Keratinocyte (primary cell): Measurements from ENCODE around the gene FN3K. TPM values are rescaled to one million over a fixed set of nuclear protein-coding genes. Genes with fewer than 3 reads are reported as not detected.

Experiments
- DNase-seq: peaks from one replicate; pipeline ENCODE4 v3.0.0-alpha.2; 2011; ENCODE audit warnings: low read depth, missing footprints, low spot score
- FAIRE-seq: peaks from 2 replicates; lab custom pipeline; 2011; peaks lifted over from hg19 to GRCh38; lab: Jason Lieb, UNC
- H2AFZ ChIP-seq: 2 replicates; pipeline ENCODE4 v1.6.0; 2012; ENCODE audit warnings: low read length, control low read depth, inconsistent platforms; ENCODE audit not compliant: control insufficient read depth
- H3K27ac ChIP-seq: 2 replicates; pipeline ENCODE4 v1.5.1; 2011; ENCODE audit warnings: low read length; ENCODE audit not compliant: control insufficient read depth, insufficient read depth
- H3K27me3 ChIP-seq: 3 replicates; pipeline ENCODE4 v1.6.0; 2011; ENCODE audit warnings: low read length; ENCODE audit not compliant: control insufficient read depth, insufficient read depth; ENCODE audit errors: extremely low read depth
- H3K36me3 ChIP-seq, 2 experiments: 2 replicates in 1 of 2; 3 replicates in 1 of 2; pipeline ENCODE4 v1.5.1; 2011; ENCODE audit warnings: low read length in 2 of 2, mild to moderate bottlenecking in 1 of 2; ENCODE audit not compliant: control insufficient read depth in 2 of 2, insufficient read depth in 2 of 2; ENCODE audit errors: extremely low read depth in 1 of 2
- H3K4me1 ChIP-seq: 3 replicates; pipeline ENCODE4 v1.5.1; 2011; ENCODE audit warnings: low read length; ENCODE audit not compliant: control insufficient read depth, insufficient read depth; ENCODE audit errors: extremely low read depth
- H3K4me2 ChIP-seq: 3 replicates; pipeline ENCODE4 v1.6.0; 2011; ENCODE audit warnings: low read depth, low read length; ENCODE audit not compliant: control insufficient read depth, insufficient read depth; ENCODE audit errors: extremely low read depth
- H3K4me3 ChIP-seq, 3 experiments: fragments of 200-600 bp in 1 of 3; sonication (generic) in 1 of 3; 2 replicates in 2 of 3; 3 replicates in 1 of 3; pipeline ENCODE4 v1.5.1; 2011 to 2016; ENCODE audit warnings: low read length in 3 of 3, mild to moderate bottlenecking in 3 of 3, control low read depth in 2 of 3, inconsistent platforms in 1 of 3, low read depth in 1 of 3, mixed read lengths in 1 of 3, mixed run types in 1 of 3, moderate library complexity in 1 of 3; ENCODE audit not compliant: control insufficient read depth in 2 of 3, insufficient read depth in 2 of 3; ENCODE audit errors: extremely low read depth in 1 of 3
- H3K79me2 ChIP-seq: 2 replicates; pipeline ENCODE4 v1.6.0; 2012; ENCODE audit warnings: low read length; ENCODE audit not compliant: control insufficient read depth, insufficient read depth
- H3K9ac ChIP-seq: 3 replicates; pipeline ENCODE4 v1.6.0; 2011; ENCODE audit warnings: low read length; ENCODE audit not compliant: control insufficient read depth, insufficient read depth; ENCODE audit errors: extremely low read depth
- H3K9me1 ChIP-seq: 3 replicates; pipeline ENCODE4 v1.6.0; 2011; ENCODE audit warnings: low read length; ENCODE audit not compliant: control insufficient read depth, insufficient read depth; ENCODE audit errors: extremely low read depth
- H3K9me3 ChIP-seq: 2 replicates; pipeline ENCODE4 v1.5.1; 2012; ENCODE audit warnings: low read depth, low read length; ENCODE audit not compliant: control insufficient read depth
- H4K20me1 ChIP-seq: 3 replicates; pipeline ENCODE4 v1.6.0; 2011; ENCODE audit warnings: low read length; ENCODE audit not compliant: control insufficient read depth, insufficient read depth; ENCODE audit errors: extremely low read depth
- CTCF ChIP-seq, 3 experiments: IDR thresholded peaks in 1 of 3; conservative IDR thresholded peaks in 1 of 3; optimal IDR thresholded peaks in 1 of 3; 2 replicates in 2 of 3; 3 replicates in 1 of 3; pipeline versions ENCODE3 to v1.5.1; 2011; ENCODE audit warnings: low read length in 3 of 3, mild to moderate bottlenecking in 3 of 3, moderate library complexity in 2 of 3, control low read depth in 1 of 3, inconsistent platforms in 1 of 3; ENCODE audit not compliant: insufficient read depth in 2 of 3; ENCODE audit errors: extremely low read depth in 1 of 3
- EZH2 ChIP-seq: IDR thresholded peaks from one replicate; pipeline ENCODE4 v1.6.1; 2012; ENCODE audit warnings: inconsistent platforms, mild to moderate bottlenecking, low read length, moderate library complexity
- dilution Hi-C: fragments of 300-500 bp; cut with MboI; formaldehyde crosslinking; loops from one replicate; pipeline ENCODE4 v1.7.0; 2020; ENCODE audit warnings: low sequenced_read_pairs; ENCODE audit not compliant: extremely low pct_ligation_motif_present
- polyA plus RNA-seq, 5 experiments: library from polyadenylated mRNA; depleted of rRNA in 3 of 5; stranded (reverse) in 3 of 5; stranded (forward) in 1 of 5; unstranded in 1 of 5; fragments of >200 nt; gene quantifications; 1 replicate in 1 of 5; 2 replicates in 3 of 5; 3 replicates in 1 of 5; pipeline versions ENCODE4 v1.2.1 to v1.2.3, GENCODE V29; 2011 to 2012; ENCODE audit warnings: missing spikeins in 2 of 5, low read depth in 1 of 5, low replicate concordance in 1 of 5

Gene FN3K
- polyA plus RNA-seq, 1 donor (not counting 4 experiments of a cell fraction or from before 2014, with no cell fraction given): 0.10 TPM

- DNase-seq (no peak), FAIRE-seq (no peak)
- no peak for TF ChIP-seq EZH2
- no peak for TF ChIP-seq CTCF (optimal IDR thresholded peaks at IDR 0.05 in 1 of 3, IDR thresholded peaks at IDR 0.05 in 1 of 3, conservative IDR thresholded peaks at IDR 0.05 in 1 of 3; ENCODE audit: extremely low read depth in 1 of 3, insufficient read depth in 2 of 3, low read length in 3 of 3)
- dilution Hi-C loops: no loop called here
- Histone ChIP-seq H3K4me2 (peak overlapping the region; percentile 82), H3K36me3 (no peaks in the 10 kb centered on the region), H2AFZ (no peak overlapping the region), H3K9me3 (peaks cover 3% of the 10 kb centered on the region), H3K79me2 (peaks cover 2% of the 10 kb centered on the region), H3K4me1 (peaks cover 17% of the 10 kb centered on the region), H3K27ac (no peak overlapping the region), H3K4me3 (peak overlapping the region; percentile 63 to 66 (median 64)), H3K9ac (peak overlapping the region; percentile 61), H4K20me1 (no peaks in the 10 kb centered on the region), H3K27me3 (peaks cover 6% of the 10 kb centered on the region), H3K9me1 (no peaks in the 10 kb centered on the region)
Measured at GRCh38 chr17:82697808-82698064, 37.7 kb upstream of the FN3K start.

GRCh38 chr17:82698065-82698973 is 37.1 kb upstream of the FN3K start, which contains the start of gene RAB40B:
RAB40B (minus strand) TSS chr17:82698698; CDS start chr17:82698596, 102 bp downstream.
- H3K9me1 ChIP-seq: no peaks in the 10 kb centered on the region
- H3K9me3 ChIP-seq: peaks cover 3% of the 10 kb centered on the region
- peaks cover 2% of the 10 kb centered on the region for H3K79me2 ChIP-seq
- H3K27ac ChIP-seq: no peak within 1 kb of the TSS
- peak within 1 kb of the TSS; percentile 82 for H3K4me2 ChIP-seq
- H3K9ac ChIP-seq: peak within 1 kb of the TSS; percentile 61
- dilution Hi-C loops: no loop called here
- DNase-seq: peak; percentile 88
- H3K4me1 ChIP-seq: peaks cover 17% of the 10 kb centered on the region
- TF ChIP-seq CTCF (optimal IDR thresholded peaks at IDR 0.05 in 1 of 3, IDR thresholded peaks at IDR 0.05 in 1 of 3, conservative IDR thresholded peaks at IDR 0.05 in 1 of 3; ENCODE audit: extremely low read depth in 1 of 3, insufficient read depth in 2 of 3, low read length in 3 of 3) (no peak), EZH2 (no peak)
- no peak for FAIRE-seq
- H3K4me3 ChIP-seq: peak within 1 kb of the TSS; percentile 63 to 66 (median 64)
- peaks cover 6% of the 10 kb centered on the region for H3K27me3 ChIP-seq
- H2AFZ ChIP-seq: peak within 1 kb of the TSS; percentile 69
- H3K36me3 ChIP-seq: no peaks in the 10 kb centered on the region
- no peaks in the 10 kb centered on the region for H4K20me1 ChIP-seq
